K562 (cell line): ENCODE data around the gene PTPRR. TPM values are rescaled to one million over a fixed set of nuclear protein-coding genes. Genes with fewer than 3 reads are reported as not detected.

Experiments
- BRCA1 ChIP-seq, 2 experiments: fragments of 450-650 bp in 1 of 2; sonication (generic) in 1 of 2; formaldehyde crosslinking in 1 of 2; IDR thresholded peaks; 2 replicates each; pipeline versions ENCODE4 v1.5.0 to v1.6.1; 2017 to 2020; ENCODE audit warnings: mild to moderate bottlenecking in 1 of 2, missing genetic modification reagents in 1 of 2
- CHAMP1 ChIP-seq: fragments of 450-650 bp; IDR thresholded peaks from 2 replicates; pipeline ENCODE4 v1.6.1; 2016; ENCODE audit warnings: mild to moderate bottlenecking
- FOS ChIP-seq: IDR thresholded peaks from 3 replicates; pipeline ENCODE4 v1.6.1; 2011; ENCODE audit not compliant: insufficient read length; ENCODE audit errors: extremely low read depth
- FOXA1 ChIP-seq: fragments of 450-650 bp; IDR thresholded peaks from 2 replicates; pipeline ENCODE4 v1.6.1; 2016; ENCODE audit warnings: mild to moderate bottlenecking, borderline replicate concordance
- MYBL2 ChIP-seq, 2 experiments: fragments of 450-650 bp in 1 of 2; sonication (generic) in 1 of 2; formaldehyde crosslinking in 1 of 2; IDR thresholded peaks; 2 replicates each; pipeline versions ENCODE4 v1.6.1 to v1.8.1; 2017 to 2022; ENCODE audit warnings: borderline replicate concordance in 1 of 2, inconsistent platforms in 1 of 2, low read depth in 1 of 2, mild to moderate bottlenecking in 1 of 2, missing genetic modification reagents in 1 of 2, moderate library complexity in 1 of 2
- RFX5 ChIP-seq: IDR thresholded peaks from 2 replicates; pipeline ENCODE4 v1.6.1; 2011; ENCODE audit warnings: low read depth, mild to moderate bottlenecking, improper control_type of control experiment, low read length
- SMARCA4 ChIP-seq: fragments of 450-650 bp; IDR thresholded peaks from 2 replicates; pipeline ENCODE4 v1.6.1; 2016
- SRSF7 ChIP-seq: fragments of 200-400 bp; formaldehyde crosslinking; optimal IDR thresholded peaks from 2 replicates; pipeline ENCODE3; 2017; ENCODE audit warnings: mild to moderate bottlenecking, low read depth, low read length
- ZBTB2 ChIP-seq: fragments of 450-650 bp; IDR thresholded peaks from 2 replicates; pipeline ENCODE4 v1.6.1; 2016; ENCODE audit warnings: antibody characterized with exemption
- ZBTB26 ChIP-seq: fragments of 450-650 bp; formaldehyde crosslinking; IDR thresholded peaks from 2 replicates; pipeline ENCODE4 v1.4.0; 2022; ENCODE audit warnings: missing genetic modification characterization
- ZC3H8 ChIP-seq: fragments of 450-650 bp; IDR thresholded peaks from 2 replicates; pipeline ENCODE4 v1.6.1; 2017
- ZNF445 ChIP-seq: fragments of 250-450 bp; sonication (Bioruptor Pico); IDR thresholded peaks from 2 replicates; pipeline ENCODE4 v1.4.0; 2020; ENCODE audit warnings: low read depth, mild to moderate bottlenecking, moderate library complexity
- ZSCAN29 ChIP-seq: fragments of 450-650 bp; IDR thresholded peaks from 2 replicates; pipeline ENCODE4 v1.6.1; 2017
- polyA plus RNA-seq, 8 experiments: library from polyadenylated mRNA; depleted of rRNA in 4 of 8; stranded (reverse) in 5 of 8; unstranded in 3 of 8; fragments of >200 nt; fragmentation: Nextera tagmentation in 2 of 8; fragmentation: Illumina TruSeq in 1 of 8; extraction: Ambion mirVana in 2 of 8; extraction: Trizol in 1 of 8; gene quantifications; 2 replicates each; pipeline versions ENCODE4 v1.2.1 to v1.2.3, GENCODE V29; 2011 to 2014; ENCODE audit warnings: inconsistent platforms in 1 of 8, missing spikeins in 1 of 8
- total RNA-seq, 7 experiments: library from RNA; depleted of rRNA in 6 of 7; stranded (reverse); fragments of >200 nt in 6 of 7; fragmentation: Illumina TruSeq in 2 of 7; extraction: Trizol in 2 of 7; gene quantifications; 2 replicates each; pipeline versions ENCODE4 v1.2.1 to v1.2.3, GENCODE V29; 2011 to 2021; ENCODE audit warnings: low replicate concordance in 1 of 7
- TF ChIP-seq, protein P1 (sequence below): fragments of 250-450 bp; sonication (Bioruptor Pico); IDR thresholded peaks from 2 replicates; pipeline ENCODE4 v1.4.0; 2020
- TF ChIP-seq, protein P2 (sequence below): sonication (generic); formaldehyde crosslinking; IDR thresholded peaks from 2 replicates; pipeline ENCODE4 v1.8.0; 2022; ENCODE audit warnings: missing genetic modification reagents, mild to moderate bottlenecking, moderate library complexity, borderline replicate concordance

The PTPRR gene
- total and polyA plus RNA-seq, 9 of the 15 experiments (the other 6 are each of a cell fraction or from before 2014, with no cell fraction given): 6.6 to 41.7 (median 12.3) TPM

GRCh38 chr12:70660620-70661219, 259.8 kb downstream of the PTPRR start (continued):
- peak; percentile 15; the same call in 1 of the 2 replicates for TF ChIP-seq CHAMP1
- no peak for TF ChIP-seq ZC3H8
- peak; percentile 70; the same call in 1 of the 2 replicates for TF ChIP-seq ZNF445 (CRISPR knock-in tag)
- TF ChIP-seq ZBTB26 (CRISPR knock-in tag): no peak
- no peak for TF ChIP-seq ZSCAN29
- TF ChIP-seq FOXA1: no peak
- TF ChIP-seq FOS: no peak
- no peak for TF ChIP-seq BRCA1 (IDR thresholded peaks at IDR 0.05)
- no peak for TF ChIP-seq BRCA1 (CRISPR knock-in tag; IDR thresholded peaks at IDR 0.05)
- peak; percentile 67 for TF ChIP-seq SMARCA4
- TF ChIP-seq, protein P1, sequence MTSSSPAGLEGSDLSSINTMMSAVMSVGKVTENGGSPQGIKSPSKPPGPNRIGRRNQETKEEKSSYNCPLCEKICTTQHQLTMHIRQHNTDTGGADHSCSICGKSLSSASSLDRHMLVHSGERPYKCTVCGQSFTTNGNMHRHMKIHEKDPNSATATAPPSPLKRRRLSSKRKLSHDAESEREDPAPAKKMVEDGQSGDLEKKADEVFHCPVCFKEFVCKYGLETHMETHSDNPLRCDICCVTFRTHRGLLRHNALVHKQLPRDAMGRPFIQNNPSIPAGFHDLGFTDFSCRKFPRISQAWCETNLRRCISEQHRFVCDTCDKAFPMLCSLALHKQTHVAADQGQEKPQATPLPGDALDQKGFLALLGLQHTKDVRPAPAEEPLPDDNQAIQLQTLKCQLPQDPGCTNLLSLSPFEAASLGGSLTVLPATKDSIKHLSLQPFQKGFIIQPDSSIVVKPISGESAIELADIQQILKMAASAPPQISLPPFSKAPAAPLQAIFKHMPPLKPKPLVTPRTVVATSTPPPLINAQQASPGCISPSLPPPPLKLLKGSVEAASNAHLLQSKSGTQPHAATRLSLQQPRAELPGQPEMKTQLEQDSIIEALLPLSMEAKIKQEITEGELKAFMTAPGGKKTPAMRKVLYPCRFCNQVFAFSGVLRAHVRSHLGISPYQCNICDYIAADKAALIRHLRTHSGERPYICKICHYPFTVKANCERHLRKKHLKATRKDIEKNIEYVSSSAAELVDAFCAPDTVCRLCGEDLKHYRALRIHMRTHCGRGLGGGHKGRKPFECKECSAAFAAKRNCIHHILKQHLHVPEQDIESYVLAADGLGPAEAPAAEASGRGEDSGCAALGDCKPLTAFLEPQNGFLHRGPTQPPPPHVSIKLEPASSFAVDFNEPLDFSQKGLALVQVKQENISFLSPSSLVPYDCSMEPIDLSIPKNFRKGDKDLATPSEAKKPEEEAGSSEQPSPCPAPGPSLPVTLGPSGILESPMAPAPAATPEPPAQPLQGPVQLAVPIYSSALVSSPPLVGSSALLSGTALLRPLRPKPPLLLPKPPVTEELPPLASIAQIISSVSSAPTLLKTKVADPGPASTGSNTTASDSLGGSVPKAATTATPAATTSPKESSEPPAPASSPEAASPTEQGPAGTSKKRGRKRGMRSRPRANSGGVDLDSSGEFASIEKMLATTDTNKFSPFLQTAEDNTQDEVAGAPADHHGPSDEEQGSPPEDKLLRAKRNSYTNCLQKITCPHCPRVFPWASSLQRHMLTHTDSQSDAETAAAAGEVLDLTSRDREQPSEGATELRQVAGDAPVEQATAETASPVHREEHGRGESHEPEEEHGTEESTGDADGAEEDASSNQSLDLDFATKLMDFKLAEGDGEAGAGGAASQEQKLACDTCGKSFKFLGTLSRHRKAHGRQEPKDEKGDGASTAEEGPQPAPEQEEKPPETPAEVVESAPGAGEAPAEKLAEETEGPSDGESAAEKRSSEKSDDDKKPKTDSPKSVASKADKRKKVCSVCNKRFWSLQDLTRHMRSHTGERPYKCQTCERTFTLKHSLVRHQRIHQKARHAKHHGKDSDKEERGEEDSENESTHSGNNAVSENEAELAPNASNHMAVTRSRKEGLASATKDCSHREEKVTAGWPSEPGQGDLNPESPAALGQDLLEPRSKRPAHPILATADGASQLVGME (CRISPR knock-in tag): peak; percentile 61; the same call in 1 of the 2 replicates
- no peak for TF ChIP-seq SRSF7
- no peak for TF ChIP-seq ZBTB2
- no peak for TF ChIP-seq RFX5
- no peak for TF ChIP-seq MYBL2 (IDR thresholded peaks at IDR 0.05; ENCODE audit: low read depth)
- no peak for TF ChIP-seq MYBL2 (CRISPR knock-in tag; IDR thresholded peaks at IDR 0.05; ENCODE audit: borderline replicate concordance)
- TF ChIP-seq, protein P2, sequence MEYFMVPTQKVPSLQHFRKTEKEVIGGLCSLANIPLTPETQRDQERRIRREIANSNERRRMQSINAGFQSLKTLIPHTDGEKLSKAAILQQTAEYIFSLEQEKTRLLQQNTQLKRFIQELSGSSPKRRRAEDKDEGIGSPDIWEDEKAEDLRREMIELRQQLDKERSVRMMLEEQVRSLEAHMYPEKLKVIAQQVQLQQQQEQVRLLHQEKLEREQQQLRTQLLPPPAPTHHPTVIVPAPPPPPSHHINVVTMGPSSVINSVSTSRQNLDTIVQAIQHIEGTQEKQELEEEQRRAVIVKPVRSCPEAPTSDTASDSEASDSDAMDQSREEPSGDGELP (CRISPR knock-in tag): peak; percentile 46; the same call in 1 of the 2 replicates
